Measurements from ENCODE around the gene CAMSAP1.
"Not testable (repeated sequence)": the region's sequence is repeated elsewhere in the genome, so short reads cannot be mapped to it uniquely, and the experiment has no call there.

CAMSAP1 gene

GRCh38 chr9:135950135-135950682 is 42.9 kb upstream of the CAMSAP1 start:
- no peak for DNase-seq (ENCODE audit: low read depth)
- TF ChIP-seq CTCF (IDR thresholded peaks at IDR 0.05; ENCODE audit: control insufficient read depth, insufficient read depth, low read depth, low read length, missing control alignments): no peak
- H3K4me3 ChIP-seq (ENCODE audit: control insufficient read depth, low read depth, low read length): no peak overlapping the region

GRCh38 chr9:135949501-135950134 is 42.3 kb upstream of the CAMSAP1 start:
- no peak overlapping the region for H3K4me3 ChIP-seq (ENCODE audit: control insufficient read depth, low read depth, low read length)
- TF ChIP-seq CTCF (IDR thresholded peaks at IDR 0.05; ENCODE audit: control insufficient read depth, insufficient read depth, low read depth, low read length, missing control alignments): no peak
- no peak for DNase-seq (ENCODE audit: low read depth)

GRCh38 chr9:135948968-135949367 is 41.6 kb upstream of the CAMSAP1 start:
- no peak for DNase-seq (ENCODE audit: low read depth)
- H3K4me3 ChIP-seq (ENCODE audit: control insufficient read depth, low read depth, low read length): no peak overlapping the region
- TF ChIP-seq CTCF (IDR thresholded peaks at IDR 0.05; ENCODE audit: control insufficient read depth, insufficient read depth, low read depth, low read length, missing control alignments): no peak

GRCh38 chr9:135948446-135948845 is 41.1 kb upstream of the CAMSAP1 start:
- H3K4me3 ChIP-seq (ENCODE audit: control insufficient read depth, low read depth, low read length): no peak overlapping the region
- TF ChIP-seq CTCF (IDR thresholded peaks at IDR 0.05; ENCODE audit: control insufficient read depth, insufficient read depth, low read depth, low read length, missing control alignments): no peak
- no peak for DNase-seq (ENCODE audit: low read depth)

GRCh38 chr9:135947582-135947981 is 40.2 kb upstream of the CAMSAP1 start:
- DNase-seq (ENCODE audit: low read depth): no peak
- no peak overlapping the region for H3K4me3 ChIP-seq (ENCODE audit: control insufficient read depth, low read depth, low read length)
- TF ChIP-seq CTCF (IDR thresholded peaks at IDR 0.05; ENCODE audit: control insufficient read depth, insufficient read depth, low read depth, low read length, missing control alignments): no peak

- not testable (repeated sequence) for H3K4me3 ChIP-seq (ENCODE audit: control insufficient read depth, low read depth, low read length); DNase-seq (ENCODE audit: low read depth)
These were observed 39.8 kb upstream of the CAMSAP1 start for GRCh38 chr9:135947105-135947504.

- no peak for DNase-seq (ENCODE audit: low read depth)
- H3K4me3 ChIP-seq (ENCODE audit: control insufficient read depth, low read depth, low read length): no peak overlapping the region
- TF ChIP-seq CTCF (IDR thresholded peaks at IDR 0.05; ENCODE audit: control insufficient read depth, insufficient read depth, low read depth, low read length, missing control alignments): no peak
These were observed 39.1 kb upstream of the CAMSAP1 start for GRCh38 chr9:135946392-135946994.
